Smooth muscle cell (in vitro differentiated cells): ENCODE data around the gene GRAMD2A. TPM values are rescaled to one million over a fixed set of nuclear protein-coding genes. Genes with fewer than 3 reads are reported as not detected.

Source experiments
- DNase-seq: peaks from one replicate; lab custom pipeline; 2025; ENCODE audit not compliant: unreplicated experiment; lab: John Stamatoyannopoulos, UW
- H2AFZ ChIP-seq: fragments of 200-600 bp; sonication (generic); 2 replicates; pipeline ENCODE4 v1.6.0; 2016; ENCODE audit warnings: antibody characterized with exemption, low read depth, mild to moderate bottlenecking
- H3F3A ChIP-seq: fragments of 200-600 bp; sonication (generic); 2 replicates; pipeline ENCODE4 v1.6.0; 2017; ENCODE audit warnings: antibody characterized with exemption, low read depth
- H3K27ac ChIP-seq: fragments of 200-600 bp; sonication (generic); 2 replicates; pipeline ENCODE4 v1.5.1; 2016; ENCODE audit warnings: low read depth, mild to moderate bottlenecking
- H3K27me3 ChIP-seq: fragments of 200-600 bp; sonication (generic); 2 replicates; pipeline ENCODE4 v1.6.1; 2016; ENCODE audit warnings: low read depth, mild to moderate bottlenecking
- H3K36me3 ChIP-seq: fragments of 200-600 bp; sonication (generic); 2 replicates; pipeline ENCODE4 v1.5.1; 2016; ENCODE audit warnings: low read depth
- H3K4me1 ChIP-seq: fragments of 200-600 bp; sonication (generic); 2 replicates; pipeline ENCODE4 v1.5.1; 2016; ENCODE audit warnings: low read depth
- H3K4me2 ChIP-seq: fragments of 200-600 bp; sonication (generic); 2 replicates; pipeline ENCODE4 v1.6.0; 2016; ENCODE audit warnings: mild to moderate bottlenecking
- H3K4me3 ChIP-seq: fragments of 200-600 bp; sonication (generic); 2 replicates; pipeline ENCODE4 v1.5.1; 2016; ENCODE audit warnings: mild to moderate bottlenecking
- H3K79me2 ChIP-seq: fragments of 200-600 bp; sonication (generic); 2 replicates; pipeline ENCODE4 v1.6.0; 2016; ENCODE audit warnings: low read depth, mild to moderate bottlenecking
- H3K9ac ChIP-seq: fragments of 200-600 bp; sonication (generic); 2 replicates; pipeline ENCODE4 v1.6.0; 2016; ENCODE audit warnings: low read depth
- H3K9me3 ChIP-seq: fragments of 200-600 bp; sonication (generic); replicated peaks from 2 replicates; pipeline ENCODE4 v1.5.1; 2016; ENCODE audit warnings: low read depth
- H4K20me1 ChIP-seq: fragments of 200-600 bp; sonication (generic); 2 replicates; pipeline ENCODE4 v1.6.0; 2016; ENCODE audit warnings: low read depth
- WGBS: methylation state at CpG from one replicate; pipeline ENCODE4 v1.1.7; 2016; ENCODE audit warnings: low lambda C conversion rate; 5-methylcytosine and 5-hydroxymethylcytosine counted together
- polyA plus RNA-seq: library from polyadenylated mRNA; unstranded; fragments of >200 nt; fragmentation: Nextera tagmentation; extraction: Ambion mirVana; gene quantifications from 2 replicates; pipeline ENCODE4 v1.2.1, GENCODE V29; 2016
- total RNA-seq: library from RNA; depleted of rRNA; stranded (reverse); fragments of >200 nt; gene quantifications from 2 replicates; pipeline ENCODE4 v1.2.3, GENCODE V29; 2014
- TF ChIP-seq, protein P1 (sequence below): fragments of 200-600 bp; sonication (generic); IDR thresholded peaks from 2 replicates; pipeline ENCODE4 v1.5.1; 2017; ENCODE audit warnings: borderline replicate concordance, mild to moderate bottlenecking, antibody characterized with exemption; ENCODE audit not compliant: insufficient read depth, poor library complexity, severe bottlenecking

Gene GRAMD2A
- total and polyA plus RNA-seq, 2 experiments from 2014 or later: 0.54 to 2.1 TPM

DNA sequence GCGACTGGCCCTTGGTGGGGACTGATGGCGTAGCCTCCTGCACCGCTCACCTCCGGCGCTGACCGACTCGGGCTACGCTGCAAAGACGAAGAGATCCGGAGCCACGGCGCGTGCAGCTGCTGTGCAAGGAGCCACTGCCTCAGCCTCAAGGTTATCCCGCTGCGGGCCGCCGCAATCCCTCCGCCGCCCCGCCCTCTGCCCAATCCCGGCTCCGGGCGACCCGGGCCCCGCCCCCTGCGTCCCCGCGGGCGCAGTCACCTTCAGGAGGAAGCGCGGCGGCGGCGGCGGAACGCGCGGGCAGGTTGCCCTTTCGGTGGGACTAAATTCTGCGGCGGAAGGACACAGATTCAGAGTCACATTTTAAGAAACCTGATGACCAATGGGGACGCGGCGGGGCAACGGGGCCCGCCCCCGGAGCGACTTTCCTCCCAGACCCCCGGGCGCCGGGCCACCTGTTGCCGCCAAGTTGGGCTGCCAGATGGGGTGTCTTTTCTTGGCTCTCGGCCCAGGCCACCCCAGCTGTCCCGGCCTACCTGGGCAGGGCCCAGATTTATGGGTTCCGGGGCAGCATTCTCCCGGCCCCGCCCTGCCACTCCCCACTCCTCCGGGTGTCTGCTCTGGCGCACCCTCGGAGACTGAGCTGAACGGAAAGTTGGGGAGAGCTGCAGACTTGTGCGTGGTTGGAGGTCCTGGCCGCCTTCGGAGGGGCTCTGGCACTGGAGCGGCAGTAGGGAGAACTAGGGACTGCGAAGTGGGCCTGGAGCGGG is 33.7 kb upstream of the GRAMD2A start, which contains the start of gene PKM:
TSS of gene PKM (minus strand) at position 125 of the 767 bp plus-strand sequence. CDS start 12,093 bp downstream, outside the sequence.
- peaks cover 18% of the 10 kb centered on the region for H3K79me2 ChIP-seq
- no peaks in the 10 kb centered on the region for H3K27me3 ChIP-seq
- WGBS: under 1% methylated on average over 66 of the region's 67 CpGs

DNA sequence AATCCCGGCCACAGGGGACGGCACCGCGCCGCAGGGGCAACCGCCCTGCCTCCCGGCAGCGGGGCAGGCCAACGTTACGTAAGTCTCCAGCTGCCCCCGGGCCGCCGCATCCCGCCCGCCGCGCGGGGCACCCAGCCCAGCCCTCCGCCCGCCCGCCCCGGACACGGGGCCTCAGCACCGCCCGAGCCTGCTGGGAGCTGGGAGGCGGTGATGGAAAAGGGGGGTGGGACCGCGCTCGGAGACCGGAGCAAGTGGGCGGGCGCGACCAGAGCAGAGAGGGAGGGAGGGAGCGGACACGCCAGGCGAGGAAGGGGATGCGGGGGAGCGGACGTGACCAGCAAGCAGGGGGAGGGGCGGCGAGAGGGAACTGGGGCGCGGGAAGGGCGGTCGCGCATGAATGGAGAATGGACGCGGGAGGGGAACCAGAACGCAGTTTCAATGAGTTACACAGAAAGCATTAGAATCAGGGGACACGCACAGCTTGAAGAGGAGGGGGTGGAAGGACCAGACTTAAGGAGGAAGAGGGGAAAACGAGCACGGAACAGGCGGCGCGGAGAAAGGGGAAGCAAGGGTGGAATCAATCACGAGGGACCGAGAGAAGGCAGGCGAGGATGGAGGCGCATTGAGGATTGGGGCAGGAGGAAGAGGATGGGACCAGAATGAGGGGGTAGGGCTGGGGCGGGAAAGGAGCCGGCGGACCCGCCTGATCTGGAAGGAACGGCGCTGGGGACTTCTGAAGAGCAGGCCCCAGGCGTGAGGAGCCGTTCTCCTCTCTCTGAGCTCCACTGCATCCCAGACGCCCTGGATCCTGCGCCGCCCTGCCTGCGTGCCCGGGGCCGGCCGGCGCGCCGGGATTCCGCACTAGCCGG is 32.8 kb upstream of the GRAMD2A start:
- peak; percentile 80 for DNase-seq
- TF ChIP-seq, protein P1, sequence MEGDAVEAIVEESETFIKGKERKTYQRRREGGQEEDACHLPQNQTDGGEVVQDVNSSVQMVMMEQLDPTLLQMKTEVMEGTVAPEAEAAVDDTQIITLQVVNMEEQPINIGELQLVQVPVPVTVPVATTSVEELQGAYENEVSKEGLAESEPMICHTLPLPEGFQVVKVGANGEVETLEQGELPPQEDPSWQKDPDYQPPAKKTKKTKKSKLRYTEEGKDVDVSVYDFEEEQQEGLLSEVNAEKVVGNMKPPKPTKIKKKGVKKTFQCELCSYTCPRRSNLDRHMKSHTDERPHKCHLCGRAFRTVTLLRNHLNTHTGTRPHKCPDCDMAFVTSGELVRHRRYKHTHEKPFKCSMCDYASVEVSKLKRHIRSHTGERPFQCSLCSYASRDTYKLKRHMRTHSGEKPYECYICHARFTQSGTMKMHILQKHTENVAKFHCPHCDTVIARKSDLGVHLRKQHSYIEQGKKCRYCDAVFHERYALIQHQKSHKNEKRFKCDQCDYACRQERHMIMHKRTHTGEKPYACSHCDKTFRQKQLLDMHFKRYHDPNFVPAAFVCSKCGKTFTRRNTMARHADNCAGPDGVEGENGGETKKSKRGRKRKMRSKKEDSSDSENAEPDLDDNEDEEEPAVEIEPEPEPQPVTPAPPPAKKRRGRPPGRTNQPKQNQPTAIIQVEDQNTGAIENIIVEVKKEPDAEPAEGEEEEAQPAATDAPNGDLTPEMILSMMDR: no peak
- under 1% methylated on average over 39 of the region's 79 CpGs for WGBS

More for the DNA sequence above, 33.7 kb upstream of the GRAMD2A start, which contains the start of gene PKM:
- Histone ChIP-seq H3K27ac (peak within 1 kb of the TSS; percentile 95), H3K9ac (peak within 1 kb of the TSS; percentile 93), H3K4me2 (peak within 1 kb of the TSS; percentile 91), H3K9me3 (no peaks in the 10 kb centered on the region), H3F3A (peaks cover 31% of the 10 kb centered on the region), H3K36me3 (no peaks in the 10 kb centered on the region), H2AFZ (peak within 1 kb of the TSS; percentile 62), H3K4me3 (peak within 1 kb of the TSS; percentile 86), H3K4me1 (peaks cover 35% of the 10 kb centered on the region), H4K20me1 (peaks cover 27% of the 10 kb centered on the region)
- peak; percentile 75 for DNase-seq
- TF ChIP-seq, protein P1: no peak

DNA sequence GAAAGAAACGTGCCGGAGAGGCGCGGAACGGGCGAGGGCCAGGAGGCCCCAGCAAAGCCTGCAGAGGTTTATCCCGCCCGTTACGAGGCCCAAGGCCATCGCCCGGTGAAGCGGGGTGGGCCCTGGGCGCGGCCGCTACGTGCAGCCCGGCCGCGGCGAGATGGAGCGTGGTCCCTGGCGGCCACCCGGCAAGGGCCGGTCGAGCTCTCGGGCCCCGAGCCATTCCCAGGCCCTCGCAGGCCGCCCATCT is 32.3 kb upstream of the GRAMD2A start:
- no peak for DNase-seq
- TF ChIP-seq, protein P1: no peak
- H3K27ac ChIP-seq: peak overlapping the region; percentile 95
- peaks cover 41% of the 10 kb centered on the region for H4K20me1 ChIP-seq
- H3K79me2 ChIP-seq: peaks cover 29% of the 10 kb centered on the region
- H3K4me2 ChIP-seq: peak overlapping the region; percentile 91
- H3F3A ChIP-seq: peaks cover 35% of the 10 kb centered on the region
- no peaks in the 10 kb centered on the region for H3K27me3 ChIP-seq
- H3K9ac ChIP-seq: peak overlapping the region; percentile 93
- no peak overlapping the region for H2AFZ ChIP-seq
- peaks cover 44% of the 10 kb centered on the region for H3K4me1 ChIP-seq
- H3K36me3 ChIP-seq: no peaks in the 10 kb centered on the region
- H3K4me3 ChIP-seq: peak overlapping the region; percentile 86
- H3K9me3 ChIP-seq: no peaks in the 10 kb centered on the region
- 0% methylated on average over 29 of the region's 29 CpGs for WGBS

More for the DNA sequence above, 32.8 kb upstream of the GRAMD2A start:
- peaks cover 23% of the 10 kb centered on the region for H3K79me2 ChIP-seq
- H3K36me3 ChIP-seq: no peaks in the 10 kb centered on the region
- H3K9ac ChIP-seq: peak overlapping the region; percentile 93
- peaks cover 35% of the 10 kb centered on the region for H4K20me1 ChIP-seq
- no peaks in the 10 kb centered on the region for H3K9me3 ChIP-seq
- H3K4me1 ChIP-seq: peaks cover 44% of the 10 kb centered on the region
- H3K4me3 ChIP-seq: peak overlapping the region; percentile 86
- H3F3A ChIP-seq: peaks cover 35% of the 10 kb centered on the region
- H3K27me3 ChIP-seq: no peaks in the 10 kb centered on the region
- peak overlapping the region; percentile 91 for H3K4me2 ChIP-seq
- H2AFZ ChIP-seq: no peak overlapping the region
- peak overlapping the region; percentile 95 for H3K27ac ChIP-seq
